OCI-LY1 (cell line): ENCODE results near the gene QRSL1.

Experiments used
- H2AFZ ChIP-seq: fragments of 200-600 bp; sonication (generic), shearing (Covaris generic); 2 replicates; pipeline ENCODE4 v1.6.0; 2014; ENCODE audit warnings: antibody characterized with exemption, mild to moderate bottlenecking, low read length
- H3F3A ChIP-seq: fragments of 200-600 bp; sonication (generic), shearing (Covaris generic); 2 replicates; pipeline ENCODE4 v1.6.0; 2014; ENCODE audit warnings: mild to moderate bottlenecking, antibody characterized with exemption, low read length, moderate library complexity; ENCODE audit not compliant: insufficient read depth
- H3K27ac ChIP-seq: fragments of 200-600 bp; sonication (generic); 2 replicates; pipeline ENCODE4 v1.5.1; 2014; ENCODE audit warnings: low read length, mixed run types, mild to moderate bottlenecking, low read depth; ENCODE audit not compliant: poor library complexity, severe bottlenecking
- H3K27me3 ChIP-seq: fragments of 200-600 bp; sonication (generic); 2 replicates; pipeline ENCODE4 v1.6.0; 2014; ENCODE audit warnings: antibody characterized with exemption, mild to moderate bottlenecking, low read length, moderate library complexity; ENCODE audit not compliant: insufficient read depth
- H3K36me3 ChIP-seq: fragments of 200-600 bp; sonication (generic); 2 replicates; pipeline ENCODE4 v1.6.1; 2014; ENCODE audit warnings: mild to moderate bottlenecking, antibody characterized with exemption, low read length, moderate library complexity, mixed read lengths; ENCODE audit not compliant: insufficient read depth
- H3K4me1 ChIP-seq: fragments of 200-600 bp; sonication (generic); 2 replicates; pipeline ENCODE4 v1.5.1; 2014; ENCODE audit warnings: mild to moderate bottlenecking, low read length, moderate library complexity; ENCODE audit not compliant: insufficient read depth, severe bottlenecking
- H3K4me2 ChIP-seq: fragments of 200-600 bp; sonication (generic), shearing (Covaris generic); 2 replicates; pipeline ENCODE4 v1.6.1; 2014; ENCODE audit warnings: low read length
- H3K4me3 ChIP-seq: fragments of 200-600 bp; sonication (generic); 2 replicates; pipeline ENCODE4 v1.5.1; 2014; ENCODE audit warnings: low read length, low read depth, mild to moderate bottlenecking, mixed read lengths; ENCODE audit not compliant: poor library complexity, severe bottlenecking
- H3K79me2 ChIP-seq: fragments of 200-600 bp; shearing (Covaris generic); 2 replicates; pipeline ENCODE4 v1.6.1; 2016; ENCODE audit warnings: mixed run types, low read length, mixed read lengths; ENCODE audit not compliant: insufficient read depth
- H3K9ac ChIP-seq: fragments of 200-600 bp; sonication (generic), shearing (Covaris generic); 2 replicates; pipeline ENCODE4 v1.6.1; 2014; ENCODE audit warnings: mild to moderate bottlenecking, low read length, mixed read lengths
- H3K9me2 ChIP-seq: fragments of 200-600 bp; sonication (generic), shearing (Covaris generic); 2 replicates; pipeline ENCODE4 v1.6.1; 2014; ENCODE audit warnings: low read depth, mild to moderate bottlenecking, low read length, mixed read lengths
- H3K9me3 ChIP-seq: fragments of 200-600 bp; shearing (Covaris generic); 2 replicates; pipeline ENCODE4 v1.6.1; 2014; ENCODE audit warnings: low read length, mixed read lengths
- H4K20me1 ChIP-seq: fragments of 200-600 bp; sonication (generic), shearing (Covaris generic); 2 replicates; pipeline ENCODE4 v1.6.0; 2016; ENCODE audit warnings: mild to moderate bottlenecking, low read length; ENCODE audit not compliant: insufficient read depth
- CTCF ChIP-seq: fragments of 200-600 bp; sonication (generic), shearing (Covaris generic); IDR thresholded peaks from 2 replicates; pipeline ENCODE4 v1.5.1; 2017; ENCODE audit warnings: mild to moderate bottlenecking, antibody characterized with exemption, low read length, moderate library complexity, mixed read lengths
- EZH2 ChIP-seq: fragments of 200-600 bp; sonication (generic), shearing (Covaris generic); IDR thresholded peaks from 2 replicates; pipeline ENCODE4 v1.8.0; 2017; ENCODE audit warnings: borderline replicate concordance, mixed run types, mild to moderate bottlenecking, antibody characterized with exemption, low read length, moderate library complexity, mixed read lengths

Gene QRSL1

GRCh38 chr6:106659859-106660258 lies 30.5 kb downstream of the QRSL1 start:
- Histone ChIP-seq H3K36me3 (peaks cover 100% of the 10 kb centered on the region), H4K20me1 (no peaks in the 10 kb centered on the region), H3K4me3 (no peak overlapping the region), H3K9me2 (no peaks in the 10 kb centered on the region), H3K79me2 (peaks cover 18% of the 10 kb centered on the region), H3F3A (no peaks in the 10 kb centered on the region), H2AFZ (no peak overlapping the region), H3K27me3 (no peaks in the 10 kb centered on the region), H3K9ac (no peak overlapping the region), H3K4me2 (no peak overlapping the region), H3K9me3 (0 out of 2 replicates have a peak, but pooled peaks cover 7% of the 10 kb centered on the region), H3K27ac (peak overlapping the region; percentile 6), H3K4me1 (peaks cover 24% of the 10 kb centered on the region)
- no peak for TF ChIP-seq CTCF
- TF ChIP-seq EZH2: no peak

GRCh38 chr6:106662458-106662857 lies 33.1 kb downstream of the QRSL1 start:
- H3F3A ChIP-seq: no peaks in the 10 kb centered on the region
- no peak overlapping the region for H3K4me2 ChIP-seq
- H3K4me3 ChIP-seq: no peak overlapping the region
- no peak for TF ChIP-seq EZH2
- TF ChIP-seq CTCF: no peak
- no peak overlapping the region for H3K9ac ChIP-seq
- H2AFZ ChIP-seq: no peak overlapping the region
- peaks cover 96% of the 10 kb centered on the region for H3K36me3 ChIP-seq
- no peaks in the 10 kb centered on the region for H3K27me3 ChIP-seq
- H3K4me1 ChIP-seq: peaks cover 50% of the 10 kb centered on the region
- H4K20me1 ChIP-seq: no peaks in the 10 kb centered on the region
- H3K27ac ChIP-seq: peak overlapping the region; percentile 93
- H3K79me2 ChIP-seq: peaks cover 32% of the 10 kb centered on the region
- no peaks in the 10 kb centered on the region for H3K9me2 ChIP-seq
- H3K9me3 ChIP-seq: 0 out of 2 replicates have a peak, but pooled peaks cover 7% of the 10 kb centered on the region

- Histone ChIP-seq H3K9ac (peak overlapping the region; percentile 76), H3K27ac (peak overlapping the region; percentile 93), H3K9me3 (0 out of 2 replicates have a peak, but pooled peaks cover 2% of the 10 kb centered on the region), H3K4me1 (peaks cover 71% of the 10 kb centered on the region), H3K27me3 (no peaks in the 10 kb centered on the region), H3K79me2 (peaks cover 41% of the 10 kb centered on the region), H4K20me1 (no peaks in the 10 kb centered on the region), H3K4me3 (peak overlapping the region; percentile 59), H3K4me2 (peak overlapping the region; percentile 65), H2AFZ (no peak overlapping the region), H3K36me3 (peaks cover 59% of the 10 kb centered on the region), H3K9me2 (no peaks in the 10 kb centered on the region), H3F3A (no peaks in the 10 kb centered on the region)
- TF ChIP-seq EZH2: no peak
- TF ChIP-seq CTCF: no peak
These were observed 37.1 kb downstream of the QRSL1 start for GRCh38 chr6:106666282-106667021.
